HL-60/S4 treated with phorbol 12-myristate 13-acetate at 8.2 ng/mL for 4 days and 3 days (cell line): ENCODE measurements around the gene BAD.

ENCODE experiments used
- in situ Hi-C: fragments of 300-500 bp; cut with MboI; formaldehyde crosslinking; loops from 2 replicates; pipeline ENCODE4 v1.15.0; 2022; ENCODE audit warnings: low sequenced_read_pairs

BAD gene

GRCh38 chr11:64261556-64262080, 22.8 kb downstream of the BAD start:
- in situ Hi-C loops: no loop called here

- in situ Hi-C loops: no loop called here
Measured at GRCh38 chr11:64260147-64260708, 24.2 kb downstream of the BAD start.

- in situ Hi-C loops: no loop called here
Measured at GRCh38 chr11:64259533-64260067, 24.9 kb downstream of the BAD start.

- in situ Hi-C loops: no loop called here
Measured at GRCh38 chr11:64258946-64259532, 25.4 kb downstream of the BAD start.

- in situ Hi-C loops: no loop called here
Measured at GRCh38 chr11:64258356-64258755, 26.1 kb downstream of the BAD start.

- in situ Hi-C loops: no loop called here
Measured at GRCh38 chr11:64256300-64256699, 28.2 kb downstream of the BAD start.

- in situ Hi-C loops: no loop called here
Measured at GRCh38 chr11:64255135-64256128, 29.0 kb downstream of the BAD start.

- in situ Hi-C loops: no loop called here
Measured at GRCh38 chr11:64254326-64254725, 30.1 kb downstream of the BAD start.

- in situ Hi-C loops: no loop called here
Measured at GRCh38 chr11:64253481-64253880, 31.0 kb downstream of the BAD start.

- in situ Hi-C loops: no loop called here
Measured at GRCh38 chr11:64253043-64253442, 31.4 kb downstream of the BAD start.

- in situ Hi-C loops: no loop called here
Measured at GRCh38 chr11:64252003-64252872, 32.2 kb downstream of the BAD start.

GRCh38 chr11:64251753-64252002, 32.8 kb downstream of the BAD start:
- in situ Hi-C loops: no loop called here

GRCh38 chr11:64251016-64251752, 33.3 kb downstream of the BAD start, which contains the start of gene PLCB3:
Gene PLCB3 (plus strand): TSS chr11:64251530. CDS start chr11:64251650, 120 bp downstream.
- in situ Hi-C loops: no loop called here

GRCh38 chr11:64250415-64251015, 34.0 kb downstream of the BAD start:
- in situ Hi-C loops: no loop called here

GRCh38 chr11:64249563-64250414, 34.7 kb downstream of the BAD start:
- in situ Hi-C loops: loop anchor here (25.0 kb wide), 1 partner anchor 88 kb away; the partner anchor contains the start of gene CCDC88B

GRCh38 chr11:64249038-64249437, 35.4 kb downstream of the BAD start:
- in situ Hi-C loops: loop anchor here (25.0 kb wide), 1 partner anchor 88 kb away; the partner anchor contains the start of gene CCDC88B

GRCh38 chr11:64248578-64248977, 35.9 kb downstream of the BAD start:
- in situ Hi-C loops: loop anchor here (25.0 kb wide), 1 partner anchor 89 kb away; the partner anchor contains the start of gene CCDC88B
